ENCODE data around the gene OR2H1.

GRCh38 chr6:29477923-29478450 lies 21.0 kb downstream of the OR2H1 start:
- TF ChIP-seq CTCF (IDR thresholded peaks at IDR 0.05) (no peak), EZH2 (IDR thresholded peaks at IDR 0.05) (no peak), EZH2phosphoT487 (IDR thresholded peaks at IDR 0.05) (no peak)
